ENCODE results near the gene ACSS2. TPM values are rescaled to one million over a fixed set of nuclear protein-coding genes. Genes with fewer than 3 reads are reported as not detected.

The ACSS2 gene
- total and polyA plus RNA-seq, 10 of the 15 experiments (the other 5 are each of a cell fraction or from before 2014, with no cell fraction given) = 2.8 to 37.2 (median 24.2) TPM

DNA sequence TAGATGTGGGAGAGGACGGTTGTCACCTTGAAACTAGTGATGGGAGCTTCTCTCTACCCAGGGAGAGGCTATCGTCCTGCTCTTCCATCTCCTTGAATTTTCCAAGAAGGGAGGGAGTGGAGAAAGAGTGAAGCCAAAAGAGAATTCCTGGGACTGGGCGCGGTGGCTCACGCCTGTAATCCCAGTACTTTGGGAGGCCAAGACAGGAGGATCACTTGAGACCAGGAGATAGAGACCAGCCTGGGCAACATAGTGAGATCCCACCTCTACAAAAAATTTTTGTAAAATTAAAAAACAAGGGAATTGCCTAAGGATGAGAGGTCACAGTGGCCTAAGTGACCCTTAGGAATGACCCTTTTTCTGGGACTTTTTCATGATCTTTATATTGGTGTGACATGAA lies 88.1 kb downstream of the ACSS2 start:
- no TSS peak for BruUV-seq (replicated peaks)
- H2AFZ ChIP-seq (ENCODE audit: control insufficient read depth, low read depth, low read length) = no peak overlapping the region
- H3K4me1 ChIP-seq (ENCODE audit: control insufficient read depth, insufficient read depth, low read length) = no peaks in the 10 kb centered on the region
- intact Hi-C loops (cut with micrococcal nuclease; ENCODE audit: unreplicated experiment) (no loop called here), in situ Hi-C loops (cut with MboI) (no loop called here)
- ATAC-seq (no peak), FAIRE-seq (no peak), DNase-seq (ENCODE audit: low read depth, low spot score) (no peak)
- H3K9me3 ChIP-seq (replicated peaks; ENCODE audit: control insufficient read depth, insufficient read depth, low read length) = no peaks in the 10 kb centered on the region
- H3K27ac ChIP-seq (ENCODE audit: control insufficient read depth, insufficient read depth) = no peak overlapping the region
- no peaks in the 10 kb centered on the region for H3K36me3 ChIP-seq (ENCODE audit: control insufficient read depth in 2 of 2, insufficient read depth in 2 of 2, low read length in 1 of 2)
- H3K27me3 ChIP-seq (replicated peaks in 1 of 2; ENCODE audit: control insufficient read depth in 2 of 2, insufficient read depth in 2 of 2, low read length in 1 of 2) = no peaks in the 10 kb centered on the region
- TF ChIP-seq MTA2 (IDR thresholded peaks at IDR 0.05; ENCODE audit: low read depth) (no peak), YY1 (IDR thresholded peaks at IDR 0.05; ENCODE audit: low read depth, low read length) (no peak), ZSCAN29 (IDR thresholded peaks at IDR 0.05) (no peak), GABPA (IDR thresholded peaks at IDR 0.05; ENCODE audit: low read depth) (no peak), GATAD2B (conservative IDR thresholded peaks at IDR 0.05; ENCODE audit: low read depth) (no peak), RELA (IDR thresholded peaks at IDR 0.05; ENCODE audit: borderline replicate concordance, partially characterized antibody) (no peak), ETV6 (conservative IDR thresholded peaks at IDR 0.05 in 1 of 2, IDR thresholded peaks at IDR 0.05 in 1 of 2; ENCODE audit: borderline replicate concordance in 1 of 2, low read depth in 1 of 2) (no peak), ZNF217 (IDR thresholded peaks at IDR 0.05) (no peak), HDAC6 (IDR thresholded peaks at IDR 0.05; ENCODE audit: unreplicated experiment) (no peak), NR2C1 (IDR thresholded peaks at IDR 0.05) (no peak), SRF (IDR thresholded peaks at IDR 0.05; ENCODE audit: low read depth in 2 of 2, low read length in 2 of 2) (no peak), BCLAF1 (IDR thresholded peaks at IDR 0.05) (no peak)
- TF ChIP-seq, protein P1, sequence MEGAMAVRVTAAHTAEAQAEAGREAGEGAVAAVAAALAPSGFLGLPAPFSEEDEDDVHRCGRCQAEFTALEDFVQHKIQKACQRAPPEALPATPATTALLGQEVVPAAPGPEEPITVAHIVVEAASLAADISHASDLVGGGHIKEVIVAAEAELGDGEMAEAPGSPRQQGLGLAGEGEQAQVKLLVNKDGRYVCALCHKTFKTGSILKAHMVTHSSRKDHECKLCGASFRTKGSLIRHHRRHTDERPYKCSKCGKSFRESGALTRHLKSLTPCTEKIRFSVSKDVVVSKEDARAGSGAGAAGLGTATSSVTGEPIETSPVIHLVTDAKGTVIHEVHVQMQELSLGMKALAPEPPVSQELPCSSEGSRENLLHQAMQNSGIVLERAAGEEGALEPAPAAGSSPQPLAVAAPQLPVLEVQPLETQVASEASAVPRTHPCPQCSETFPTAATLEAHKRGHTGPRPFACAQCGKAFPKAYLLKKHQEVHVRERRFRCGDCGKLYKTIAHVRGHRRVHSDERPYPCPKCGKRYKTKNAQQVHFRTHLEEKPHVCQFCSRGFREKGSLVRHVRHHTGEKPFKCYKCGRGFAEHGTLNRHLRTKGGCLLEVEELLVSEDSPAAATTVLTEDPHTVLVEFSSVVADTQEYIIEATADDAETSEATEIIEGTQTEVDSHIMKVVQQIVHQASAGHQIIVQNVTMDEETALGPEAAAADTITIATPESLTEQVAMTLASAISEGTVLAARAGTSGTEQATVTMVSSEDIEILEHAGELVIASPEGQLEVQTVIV (IDR thresholded peaks at IDR 0.05; ENCODE audit: borderline replicate concordance, partially characterized antibody) = no peak
- no peak overlapping the region for H3K4me2 ChIP-seq (ENCODE audit: control insufficient read depth, insufficient read depth)
- SMC1A ChIA-PET (ENCODE audit: uncharacterized antibody, unreplicated experiment) = no interaction called here
- H3K9ac ChIP-seq (ENCODE audit: control insufficient read depth, insufficient read depth, low read length) = no peak overlapping the region
- 56% methylated on average over 5 of the region's 5 CpGs for WGBS (ENCODE audit: insufficient coverage, insufficient replicate concordance, low lambda C conversion rate, missing lambda C conversion rate)
- no peak overlapping the region for H3K4me3 ChIP-seq
- POLR2A ChIA-PET = no interaction called here
- RAD21 ChIA-PET (ENCODE audit: unreplicated experiment) = interaction anchor here (1.0 kb wide), 1 partner anchor 132 kb away, joined by 3 read pairs; no protein-coding TSS in a partner anchor
- H4K20me1 ChIP-seq (ENCODE audit: control insufficient read depth, insufficient read depth) = no peaks in the 10 kb centered on the region
- CTCF ChIA-PET = interaction anchor here (1.0 kb wide), 1 partner anchor 92 kb away, joined by 4 read pairs; the partner anchor contains the start of gene GGT7
- no peaks in the 10 kb centered on the region for H3K79me2 ChIP-seq (ENCODE audit: control insufficient read depth, insufficient read depth, low read length)

All from GM12878 (cell line).